HepG2 (cell line): ENCODE measurements around the gene CDC26. TPM values are rescaled to one million over a fixed set of nuclear protein-coding genes. Genes with fewer than 3 reads are reported as not detected.
A peak's percentile ranks its signal among the peaks of the same experiment; 100 is the strongest.

ENCODE experiments used
- BRCA1 ChIP-seq: sonication (generic); formaldehyde crosslinking; IDR thresholded peaks from 2 replicates; pipeline ENCODE4 v1.4.0; 2020; ENCODE audit warnings: missing genetic modification reagents
- FOXO1 ChIP-seq: sonication (generic); formaldehyde crosslinking; IDR thresholded peaks from 2 replicates; pipeline ENCODE4 v1.4.0; 2020; ENCODE audit warnings: missing genetic modification reagents
- KAT2B ChIP-seq: fragments of 150-350 bp; IDR thresholded peaks from 2 replicates; pipeline ENCODE4 v1.6.1; 2014; ENCODE audit warnings: low read depth, low read length, borderline replicate concordance
- KLF15 ChIP-seq: sonication (generic); formaldehyde crosslinking; IDR thresholded peaks from 2 replicates; pipeline ENCODE4 v1.8.1; 2023; ENCODE audit warnings: borderline replicate concordance, mild to moderate bottlenecking, inconsistent platforms, missing genetic modification reagents, mixed read lengths
- MEF2D ChIP-seq: sonication (generic); formaldehyde crosslinking; IDR thresholded peaks from 2 replicates; pipeline ENCODE4 v1.5.1; 2020; ENCODE audit warnings: mild to moderate bottlenecking, missing genetic modification reagents
- NFYC ChIP-seq: IDR thresholded peaks from 2 replicates; pipeline ENCODE4 v1.6.1; 2016; ENCODE audit warnings: missing genetic modification reagents, missing compliant biosample characterization
- PCBP1 ChIP-seq: fragments of 200-400 bp; formaldehyde crosslinking; IDR thresholded peaks from 2 replicates; pipeline ENCODE4 v1.6.1; 2017; ENCODE audit warnings: mild to moderate bottlenecking, low read depth, low read length, borderline replicate concordance
- POLR2G ChIP-seq: fragments of 200-400 bp; formaldehyde crosslinking; IDR thresholded peaks from 2 replicates; pipeline ENCODE4 v1.6.1; 2018; ENCODE audit warnings: mild to moderate bottlenecking, low read depth, low read length, moderate library complexity
- SMAD1 ChIP-seq: sonication (generic); formaldehyde crosslinking; IDR thresholded peaks from 2 replicates; pipeline ENCODE4 v1.4.0; 2020; ENCODE audit warnings: missing genetic modification reagents, low read depth, mild to moderate bottlenecking, borderline replicate concordance
- SPEN ChIP-seq: sonication (generic); formaldehyde crosslinking; IDR thresholded peaks from 2 replicates; pipeline ENCODE4 v1.5.1; 2020; ENCODE audit warnings: low read depth, mild to moderate bottlenecking, missing genetic modification reagents
- ZC3H13 ChIP-seq: sonication (generic); formaldehyde crosslinking; IDR thresholded peaks from 2 replicates; pipeline ENCODE4 v1.8.1; 2023; ENCODE audit warnings: mild to moderate bottlenecking, missing genetic modification reagents, moderate library complexity
- ZFP90 ChIP-seq: sonication (generic); formaldehyde crosslinking; IDR thresholded peaks from 2 replicates; pipeline ENCODE4 v1.8.0; 2022; ENCODE audit warnings: missing genetic modification reagents, mild to moderate bottlenecking, inconsistent platforms, borderline replicate concordance
- ZNF136 ChIP-seq: sonication (generic); formaldehyde crosslinking; IDR thresholded peaks from 2 replicates; pipeline ENCODE4 v1.8.1; 2022; ENCODE audit warnings: low read depth, mild to moderate bottlenecking, moderate library complexity, missing genetic modification reagents
- ZNF766 ChIP-seq: sonication (generic); formaldehyde crosslinking; IDR thresholded peaks from 2 replicates; pipeline ENCODE4 v1.5.0; 2020; ENCODE audit warnings: missing genetic modification reagents, borderline replicate concordance
- ZSCAN20 ChIP-seq: sonication (generic); formaldehyde crosslinking; IDR thresholded peaks from 2 replicates; pipeline ENCODE4 v1.4.0; 2020; ENCODE audit warnings: missing genetic modification reagents, mild to moderate bottlenecking, borderline replicate concordance
- polyA plus RNA-seq, 8 experiments: library from polyadenylated mRNA; depleted of rRNA in 3 of 8; stranded (reverse) in 7 of 8; unstranded in 1 of 8; fragments of >200 nt; fragmentation: Illumina TruSeq in 4 of 8; extraction: Trizol in 4 of 8; gene quantifications; 2 replicates each; pipeline versions ENCODE4 v1.2.1 to v1.2.3, GENCODE V29; 2011 to 2016; ENCODE audit warnings: low read depth in 4 of 8, missing spikeins in 1 of 8, mixed read lengths in 1 of 8; ENCODE audit not compliant: insufficient read depth in 1 of 8
- total RNA-seq, 5 experiments: library from RNA; depleted of rRNA; stranded (reverse); fragments of >200 nt; fragmentation: Illumina TruSeq; extraction: Trizol; gene quantifications; 2 replicates each; pipeline ENCODE4 v1.2.3, GENCODE V29; 2016; ENCODE audit warnings: low read depth in 1 of 5
- TF ChIP-seq, protein P1 (sequence below): sonication (generic); formaldehyde crosslinking; IDR thresholded peaks from 2 replicates; pipeline ENCODE4 v1.4.0; 2020; ENCODE audit warnings: missing genetic modification reagents
- TF ChIP-seq, protein P2 (sequence below): sonication (generic); formaldehyde crosslinking; IDR thresholded peaks from 2 replicates; pipeline ENCODE4 v1.9.0; 2021; ENCODE audit warnings: mild to moderate bottlenecking, missing genetic modification reagents
- TF ChIP-seq, protein P3 (sequence below): sonication (generic); formaldehyde crosslinking; IDR thresholded peaks from 2 replicates; pipeline ENCODE4 v1.9.0; 2022; ENCODE audit warnings: low read depth, missing genetic modification reagents

Gene CDC26
- total and polyA plus RNA-seq, 2 of the 13 experiments (the other 11 are each of a cell fraction or from before 2014, with no cell fraction given), result 26.6 to 57.9 TPM

DNA sequence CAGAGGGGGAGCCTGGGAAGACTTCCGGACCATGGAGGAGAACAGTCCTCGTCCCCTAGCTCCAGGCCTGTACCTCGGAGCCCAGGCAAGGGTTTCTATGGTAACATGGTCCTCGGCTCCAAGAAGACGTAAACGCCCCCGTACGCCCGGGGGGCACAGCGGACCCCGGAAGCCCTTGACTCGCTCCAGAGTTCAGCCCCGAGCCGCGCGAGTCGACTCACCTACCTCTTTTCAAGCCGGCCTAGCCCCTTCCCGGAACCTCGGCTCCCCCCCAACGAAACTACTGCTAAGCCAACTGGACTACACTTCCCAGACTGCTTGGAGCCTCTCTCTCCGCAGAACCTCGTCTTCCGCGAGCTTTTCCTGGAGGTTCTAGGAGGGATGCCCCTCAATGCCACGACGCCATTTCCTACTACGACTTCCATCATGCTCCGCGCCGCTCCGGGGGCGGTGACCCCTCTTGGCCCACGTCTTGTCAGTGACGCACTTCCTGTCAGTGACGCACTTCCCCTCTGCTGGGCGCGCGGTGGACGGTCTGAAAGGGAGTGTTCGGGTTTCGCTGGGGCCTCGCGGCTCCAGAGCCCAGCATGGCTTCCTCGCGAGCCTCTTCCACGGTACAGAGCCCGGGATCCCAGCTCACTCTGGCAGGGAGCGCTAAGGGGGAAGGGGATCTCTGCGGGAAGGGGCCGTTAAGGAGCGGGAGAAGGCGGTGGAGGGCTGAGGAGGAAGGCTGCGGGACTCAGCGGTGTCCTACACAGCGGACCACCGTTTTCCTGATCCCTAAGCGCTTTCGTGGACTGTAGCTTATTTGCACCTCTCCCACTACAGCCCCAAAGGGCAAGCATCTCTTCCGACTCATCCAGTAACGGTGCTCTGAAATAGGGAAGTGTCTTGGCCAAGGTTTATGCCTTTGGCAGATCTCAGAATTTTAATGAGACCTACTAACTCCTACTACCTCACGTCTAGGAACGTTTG lies at the start of gene CDC26, which contains the start of gene PRPF4 (continued):
- TF ChIP-seq KAT2B, result no peak
- 0 out of 2 replicates have a peak, but pooled peaks have one; percentile 28 for TF ChIP-seq ZNF766 (CRISPR knock-in tag)
- TF ChIP-seq ZNF136, result 0 out of 2 replicates have a peak, but pooled peaks have one; percentile 45
- TF ChIP-seq, protein P1, sequence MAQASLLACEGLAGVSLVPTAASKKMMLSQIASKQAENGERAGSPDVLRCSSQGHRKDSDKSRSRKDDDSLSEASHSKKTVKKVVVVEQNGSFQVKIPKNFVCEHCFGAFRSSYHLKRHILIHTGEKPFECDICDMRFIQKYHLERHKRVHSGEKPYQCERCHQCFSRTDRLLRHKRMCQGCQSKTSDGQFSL, result peak; percentile 98
- TF ChIP-seq, protein P2, sequence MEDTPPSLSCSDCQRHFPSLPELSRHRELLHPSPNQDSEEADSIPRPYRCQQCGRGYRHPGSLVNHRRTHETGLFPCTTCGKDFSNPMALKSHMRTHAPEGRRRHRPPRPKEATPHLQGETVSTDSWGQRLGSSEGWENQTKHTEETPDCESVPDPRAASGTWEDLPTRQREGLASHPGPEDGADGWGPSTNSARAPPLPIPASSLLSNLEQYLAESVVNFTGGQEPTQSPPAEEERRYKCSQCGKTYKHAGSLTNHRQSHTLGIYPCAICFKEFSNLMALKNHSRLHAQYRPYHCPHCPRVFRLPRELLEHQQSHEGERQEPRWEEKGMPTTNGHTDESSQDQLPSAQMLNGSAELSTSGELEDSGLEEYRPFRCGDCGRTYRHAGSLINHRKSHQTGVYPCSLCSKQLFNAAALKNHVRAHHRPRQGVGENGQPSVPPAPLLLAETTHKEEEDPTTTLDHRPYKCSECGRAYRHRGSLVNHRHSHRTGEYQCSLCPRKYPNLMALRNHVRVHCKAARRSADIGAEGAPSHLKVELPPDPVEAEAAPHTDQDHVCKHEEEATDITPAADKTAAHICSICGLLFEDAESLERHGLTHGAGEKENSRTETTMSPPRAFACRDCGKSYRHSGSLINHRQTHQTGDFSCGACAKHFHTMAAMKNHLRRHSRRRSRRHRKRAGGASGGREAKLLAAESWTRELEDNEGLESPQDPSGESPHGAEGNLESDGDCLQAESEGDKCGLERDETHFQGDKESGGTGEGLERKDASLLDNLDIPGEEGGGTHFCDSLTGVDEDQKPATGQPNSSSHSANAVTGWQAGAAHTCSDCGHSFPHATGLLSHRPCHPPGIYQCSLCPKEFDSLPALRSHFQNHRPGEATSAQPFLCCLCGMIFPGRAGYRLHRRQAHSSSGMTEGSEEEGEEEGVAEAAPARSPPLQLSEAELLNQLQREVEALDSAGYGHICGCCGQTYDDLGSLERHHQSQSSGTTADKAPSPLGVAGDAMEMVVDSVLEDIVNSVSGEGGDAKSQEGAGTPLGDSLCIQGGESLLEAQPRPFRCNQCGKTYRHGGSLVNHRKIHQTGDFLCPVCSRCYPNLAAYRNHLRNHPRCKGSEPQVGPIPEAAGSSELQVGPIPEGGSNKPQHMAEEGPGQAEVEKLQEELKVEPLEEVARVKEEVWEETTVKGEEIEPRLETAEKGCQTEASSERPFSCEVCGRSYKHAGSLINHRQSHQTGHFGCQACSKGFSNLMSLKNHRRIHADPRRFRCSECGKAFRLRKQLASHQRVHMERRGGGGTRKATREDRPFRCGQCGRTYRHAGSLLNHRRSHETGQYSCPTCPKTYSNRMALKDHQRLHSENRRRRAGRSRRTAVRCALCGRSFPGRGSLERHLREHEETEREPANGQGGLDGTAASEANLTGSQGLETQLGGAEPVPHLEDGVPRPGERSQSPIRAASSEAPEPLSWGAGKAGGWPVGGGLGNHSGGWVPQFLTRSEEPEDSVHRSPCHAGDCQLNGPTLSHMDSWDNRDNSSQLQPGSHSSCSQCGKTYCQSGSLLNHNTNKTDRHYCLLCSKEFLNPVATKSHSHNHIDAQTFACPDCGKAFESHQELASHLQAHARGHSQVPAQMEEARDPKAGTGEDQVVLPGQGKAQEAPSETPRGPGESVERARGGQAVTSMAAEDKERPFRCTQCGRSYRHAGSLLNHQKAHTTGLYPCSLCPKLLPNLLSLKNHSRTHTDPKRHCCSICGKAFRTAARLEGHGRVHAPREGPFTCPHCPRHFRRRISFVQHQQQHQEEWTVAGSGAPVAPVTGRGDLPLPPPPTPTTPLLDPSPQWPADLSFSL (CRISPR knock-in tag), result no peak
- TF ChIP-seq NFYC (CRISPR knock-in tag), result peak; percentile 59; the same call in 1 of the 2 replicates
- 0 out of 2 replicates have a peak, but pooled peaks have one; percentile 48 for TF ChIP-seq ZC3H13 (CRISPR knock-in tag)
- no peak for TF ChIP-seq BRCA1 (CRISPR knock-in tag)
- no peak for TF ChIP-seq PCBP1
- TF ChIP-seq KLF15 (CRISPR knock-in tag), result no peak
- TF ChIP-seq POLR2G, result peak; percentile 97
- TF ChIP-seq ZFP90, result peak; percentile 61
- 0 out of 2 replicates have a peak, but pooled peaks have one; percentile 18 for TF ChIP-seq MEF2D (CRISPR knock-in tag)
- TF ChIP-seq, protein P3, sequence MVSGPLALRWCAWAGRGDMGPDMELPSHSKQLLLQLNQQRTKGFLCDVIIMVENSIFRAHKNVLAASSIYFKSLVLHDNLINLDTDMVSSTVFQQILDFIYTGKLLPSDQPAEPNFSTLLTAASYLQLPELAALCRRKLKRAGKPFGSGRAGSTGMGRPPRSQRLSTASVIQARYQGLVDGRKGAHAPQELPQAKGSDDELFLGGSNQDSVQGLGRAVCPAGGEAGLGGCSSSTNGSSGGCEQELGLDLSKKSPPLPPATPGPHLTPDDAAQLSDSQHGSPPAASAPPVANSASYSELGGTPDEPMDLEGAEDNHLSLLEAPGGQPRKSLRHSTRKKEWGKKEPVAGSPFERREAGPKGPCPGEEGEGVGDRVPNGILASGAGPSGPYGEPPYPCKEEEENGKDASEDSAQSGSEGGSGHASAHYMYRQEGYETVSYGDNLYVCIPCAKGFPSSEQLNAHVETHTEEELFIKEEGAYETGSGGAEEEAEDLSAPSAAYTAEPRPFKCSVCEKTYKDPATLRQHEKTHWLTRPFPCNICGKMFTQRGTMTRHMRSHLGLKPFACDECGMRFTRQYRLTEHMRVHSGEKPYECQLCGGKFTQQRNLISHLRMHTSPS (CRISPR knock-in tag), result no peak
- peak; percentile 10; the same call in 1 of the 2 replicates for TF ChIP-seq FOXO1 (CRISPR knock-in tag)
- TF ChIP-seq SPEN (CRISPR knock-in tag), result peak; percentile 89
- TF ChIP-seq SMAD1 (CRISPR knock-in tag), result peak; percentile 82; the same call in 1 of the 2 replicates
- TF ChIP-seq ZSCAN20 (CRISPR knock-in tag), result no peak
